Adrenal gland (tissue), 12 donors: ENCODE data around the gene BCAR1. TPM values are rescaled to one million over a fixed set of nuclear protein-coding genes. Genes with fewer than 3 reads are reported as not detected.
"Not testable (repeated sequence)": the region's sequence is repeated elsewhere in the genome, so short reads cannot be mapped to it uniquely, and the experiment has no call there.

Source experiments
- DNase-seq, 7 donors: peaks; one replicate each; pipeline ENCODE4 v3.0.0-alpha.2; 2019 to 2020
- H3K27ac ChIP-seq, 5 donors: fragments of 200-600 bp; sonication (generic) in 4 of 5; 1 replicate in 3 of 5; 2 replicates in 2 of 5; pipeline versions ENCODE4 v1.5.1 to v1.8.0; 2016 to 2020; ENCODE audit warnings: mild to moderate bottlenecking in 1 of 5
- H3K27me3 ChIP-seq: fragments of 200-600 bp; 2 replicates; pipeline ENCODE4 v1.8.0; 2021
- H3K36me3 ChIP-seq, 2 donors: fragments of 200-600 bp; replicated peaks in 1 of 2; 1 replicate in 1 of 2; 2 replicates in 1 of 2; pipeline versions ENCODE4 v1.5.1 to v1.8.0; 2018 to 2022
- H3K4me1 ChIP-seq, 2 donors: fragments of 200-600 bp; replicated peaks in 1 of 2; 1 replicate in 1 of 2; 2 replicates in 1 of 2; pipeline versions ENCODE4 v1.5.1 to v1.8.0; 2018 to 2021
- H3K4me3 ChIP-seq, 4 donors: fragments of 200-600 bp; sonication (generic) in 3 of 4; one replicate each; pipeline ENCODE4 v1.5.1; 2016 to 2018
- H3K9me3 ChIP-seq, 3 donors: fragments of 200-600 bp; sonication (generic) in 1 of 3; replicated peaks in 1 of 3; 1 replicate in 2 of 3; 2 replicates in 1 of 3; pipeline versions ENCODE4 v1.5.1 to v1.8.0; 2016 to 2021
- CTCF ChIP-seq, 6 experiments: fragments of 450-650 bp in 4 of 6; fragments of 200-600 bp in 2 of 6; sonication (generic) in 1 of 6; IDR thresholded peaks; 1 replicate in 5 of 6; 2 replicates in 1 of 6; pipeline versions ENCODE4 v1.5.1 to v1.8.0; 2016 to 2021; ENCODE audit warnings: antibody characterized with exemption in 6 of 6, mild to moderate bottlenecking in 2 of 6, moderate library complexity in 1 of 6
- POLR2A ChIP-seq, 2 donors: fragments of 450-650 bp; IDR thresholded peaks; one replicate each; pipeline ENCODE4 v1.6.1; 2017; ENCODE audit warnings: antibody characterized with exemption in 2 of 2, mild to moderate bottlenecking in 2 of 2, moderate library complexity in 1 of 2
- WGBS, 4 donors: extraction: QIAGEN DNeasy Blood & Tissue Kit in 2 of 4; methylation state at CpG; one replicate each; pipeline versions ENCODE4 v1.1.5 to v1.1.7; 2013 to 2017; 5-methylcytosine and 5-hydroxymethylcytosine counted together
- intact Hi-C, 2 donors: fragments of 100-400 bp; cut with DNase I; formaldehyde crosslinking; loops; one replicate each; pipeline versions ENCODE4 v1.14.1 to v1.15.0; 2022 to 2023
- polyA plus RNA-seq, 3 donors: library from polyadenylated mRNA; stranded (reverse); fragments of 200-250 nt in 2 of 3; fragments of 350-450 nt in 1 of 3; fragmentation: Illumina TruSeq in 1 of 3; extraction: RNeasy Lipid Tissue Mini Kit (QIAGEN cat#74804) in 1 of 3; gene quantifications; one replicate each; pipeline ENCODE4 v1.2.3, GENCODE V29; 2013 to 2014
- total RNA-seq, 9 donors: library from RNA; depleted of rRNA in 4 of 9; stranded (reverse); fragments of >200 nt in 4 of 9; fragments of 120-200 nt in 1 of 9; fragmentation: NEBNext Ultra II Directional in 1 of 9; extraction: Animal tissue kit (Norgen Biotek cat#: 25700) in 1 of 9; gene quantifications; one replicate each; pipeline versions ENCODE4 v1.1.0 to v1.2.4, GENCODE V29; 2013 to 2023
- donor health status: healthy with polysubstance abuse.
- donor health status: Bipolar disorder and iron deficiency.
- donor health status: DM: yes; HTN: yes; CAD: no.
- donor health status: DM: no; HTN: no; CAD: no.
- donor health status: DM: no; HTN: no; CAD: no.
- donor health status: DM: yes; HTN: yes; CAD: no.

Gene BCAR1
- total and polyA plus RNA-seq, 12 donors, result 10.2 to 87.7 (median 63.8) TPM

DNA sequence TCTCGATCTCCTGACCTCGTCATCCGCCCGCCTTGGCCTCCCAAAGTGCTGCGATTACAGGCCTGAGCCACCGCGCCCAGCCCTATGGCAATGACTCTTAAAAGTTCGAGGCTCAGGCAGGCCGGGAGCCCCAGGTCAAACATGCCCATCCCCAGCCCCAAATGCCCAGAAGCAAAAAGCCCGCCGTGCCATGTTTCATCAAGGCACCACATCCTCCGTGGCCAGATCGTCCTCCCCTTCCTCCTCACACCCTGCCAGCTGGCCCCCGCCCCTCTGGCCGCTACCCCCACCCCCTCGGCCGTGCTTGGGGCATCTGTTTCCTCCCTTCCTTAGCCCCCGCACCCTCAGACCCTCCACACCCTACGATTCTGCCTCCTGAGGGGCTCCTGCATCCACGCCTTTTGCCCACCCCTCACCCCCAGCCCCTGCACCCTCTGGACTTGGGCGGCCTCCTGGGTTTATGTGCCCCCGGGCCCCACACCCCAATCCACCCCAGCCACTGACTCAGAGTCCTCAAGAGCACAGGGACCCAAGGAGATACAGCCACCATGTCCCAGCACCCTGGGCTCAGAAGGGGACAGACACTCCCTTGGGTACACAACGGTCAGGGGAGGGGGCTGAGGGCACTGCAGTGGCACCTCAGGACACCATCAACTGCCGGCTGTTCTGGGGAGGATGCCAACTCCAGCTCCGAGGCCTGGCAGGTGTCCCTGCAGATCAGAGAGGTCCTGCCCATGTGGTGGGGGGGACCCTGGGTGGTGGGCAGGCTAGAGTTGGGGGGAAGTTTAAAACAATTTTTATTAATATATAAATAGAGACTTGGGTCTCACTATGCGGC is 25.5 kb downstream of the BCAR1 start:
- no peaks in the 10 kb centered on the region for H3K4me1 ChIP-seq
- H3K27ac ChIP-seq, result no peak overlapping the region
- peaks cover 0 to 29% of the 10 kb centered on the region in 2 donors for H3K36me3 ChIP-seq
- H3K4me3 ChIP-seq, result no peak overlapping the region
- WGBS, 4 donors, result 67 to 76% (median 73%) methylated on average over 22 to 26 of the region's 26 CpGs
- H3K9me3 ChIP-seq, result no peaks in the 10 kb centered on the region
- H3K27me3 ChIP-seq, result no peaks in the 10 kb centered on the region
- peak in 2 of 7 donors; percentile 37 to 57 for DNase-seq
- no peak for TF ChIP-seq CTCF (IDR thresholded peaks at IDR 0.05)
- no peak for TF ChIP-seq POLR2A (IDR thresholded peaks at IDR 0.05)
- intact Hi-C loops, result loop anchor here in 1 of 2 donors (2.0 kb wide), 1 partner anchor 19 kb away; the partner anchor contains the start of gene CTRB2

DNA sequence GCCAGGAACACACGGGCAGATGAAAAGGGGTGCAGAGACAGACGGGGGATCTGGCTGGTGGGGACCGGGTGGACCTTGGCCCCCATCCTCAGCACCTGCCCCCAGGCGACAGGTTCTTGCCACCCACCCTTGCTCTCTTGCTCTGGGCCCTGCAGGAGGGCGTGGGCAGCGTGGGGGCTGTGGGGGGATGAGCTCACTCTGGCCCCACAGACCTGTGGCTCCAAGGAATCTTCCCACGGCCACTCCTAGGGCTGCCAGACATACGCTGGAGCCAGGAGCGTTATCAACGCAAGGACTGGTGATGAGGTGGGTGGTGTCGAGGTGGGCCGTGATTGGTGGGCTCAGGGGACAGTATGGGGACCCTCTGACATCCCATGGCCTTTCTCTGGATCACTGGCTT is 26.3 kb downstream of the BCAR1 start:
- DNase-seq, result no peak
- WGBS, 4 donors, result 31 to 72% (median 50%) methylated on average over 5 to 12 of the region's 12 CpGs

GRCh38 chr16:75224306-75225082 is 26.9 kb downstream of the BCAR1 start:
- no peaks in the 10 kb centered on the region for H3K9me3 ChIP-seq
- intact Hi-C loops, result loop anchor here (1.0 to 2.0 kb wide), 2 partner anchors 18 kb away; partner anchors contain the start of gene CTRB2 (in 1 of the 2)
- TF ChIP-seq POLR2A (IDR thresholded peaks at IDR 0.05), result no peak
- no peaks in the 10 kb centered on the region for H3K27me3 ChIP-seq
- H3K36me3 ChIP-seq, result peaks cover 0 to 17% of the 10 kb centered on the region in 2 donors
- no peaks in the 10 kb centered on the region for H3K4me1 ChIP-seq
- no peak overlapping the region for H3K27ac ChIP-seq
- no peak overlapping the region for H3K4me3 ChIP-seq
- DNase-seq, result no peak
- 66 to 80% (median 72%) methylated on average over 13 to 20 of the region's 20 CpGs for WGBS, 4 donors

More for the DNA sequence above, 26.3 kb downstream of the BCAR1 start:
- H3K4me3 ChIP-seq, result no peak overlapping the region
- no peaks in the 10 kb centered on the region for H3K9me3 ChIP-seq
- H3K27me3 ChIP-seq, result no peaks in the 10 kb centered on the region
- peaks cover 0 to 23% of the 10 kb centered on the region in 2 donors for H3K36me3 ChIP-seq
- TF ChIP-seq CTCF (IDR thresholded peaks at IDR 0.05) (no peak), POLR2A (IDR thresholded peaks at IDR 0.05) (no peak)
- no peaks in the 10 kb centered on the region for H3K4me1 ChIP-seq
- no peak overlapping the region for H3K27ac ChIP-seq
- intact Hi-C loops, result loop anchor here in 1 of 2 donors (2.0 kb wide), 1 partner anchor 18 kb away; the partner anchor contains the start of gene CTRB2

- 83 to 100% (median 90%) methylated on average over 3 to 10 of the region's 20 CpGs; no CpG with 5 or more reads in 1 of the 4 donors for WGBS, 4 donors
- H3K4me1 ChIP-seq, H3K36me3 ChIP-seq, H3K27me3 ChIP-seq, H3K4me3 ChIP-seq, DNase-seq, H3K9me3 ChIP-seq, intact Hi-C loops, H3K27ac ChIP-seq: not testable (repeated sequence)
Observed at GRCh38 chr16:75223129-75223528, 28.3 kb downstream of the BCAR1 start.

- TF ChIP-seq POLR2A (IDR thresholded peaks at IDR 0.05), result no peak
- no peak for TF ChIP-seq CTCF (IDR thresholded peaks at IDR 0.05)
- Histone ChIP-seq H3K27ac (peak overlapping the region in 1 of 5 donors; percentile 40), H3K9me3 (no peaks in the 10 kb centered on the region), H3K4me1 (peaks cover 3 to 10% of the 10 kb centered on the region in 2 donors), H3K36me3 (no peaks in the 10 kb centered on the region), H3K27me3 (no peaks in the 10 kb centered on the region), H3K4me3 (no peak overlapping the region)
- intact Hi-C loops, result no loop called here
- peak in 1 of 7 donors; percentile 55 for DNase-seq
- WGBS, 4 donors, result 59 to 67% (median 64%) methylated on average over 9 to 16 of the region's 16 CpGs
Observed at GRCh38 chr16:75222271-75222783, 29.1 kb downstream of the BCAR1 start.
